ENCODE results near the gene DAP.

GRCh38 chr5:10797261-10797660 lies 36.2 kb upstream of the DAP start:
- TF ChIP-seq EZH2 (IDR thresholded peaks at IDR 0.05; ENCODE audit: borderline replicate concordance, low read depth, low read length, poor library complexity, severe bottlenecking) = no peak
- TF ChIP-seq, protein P1, sequence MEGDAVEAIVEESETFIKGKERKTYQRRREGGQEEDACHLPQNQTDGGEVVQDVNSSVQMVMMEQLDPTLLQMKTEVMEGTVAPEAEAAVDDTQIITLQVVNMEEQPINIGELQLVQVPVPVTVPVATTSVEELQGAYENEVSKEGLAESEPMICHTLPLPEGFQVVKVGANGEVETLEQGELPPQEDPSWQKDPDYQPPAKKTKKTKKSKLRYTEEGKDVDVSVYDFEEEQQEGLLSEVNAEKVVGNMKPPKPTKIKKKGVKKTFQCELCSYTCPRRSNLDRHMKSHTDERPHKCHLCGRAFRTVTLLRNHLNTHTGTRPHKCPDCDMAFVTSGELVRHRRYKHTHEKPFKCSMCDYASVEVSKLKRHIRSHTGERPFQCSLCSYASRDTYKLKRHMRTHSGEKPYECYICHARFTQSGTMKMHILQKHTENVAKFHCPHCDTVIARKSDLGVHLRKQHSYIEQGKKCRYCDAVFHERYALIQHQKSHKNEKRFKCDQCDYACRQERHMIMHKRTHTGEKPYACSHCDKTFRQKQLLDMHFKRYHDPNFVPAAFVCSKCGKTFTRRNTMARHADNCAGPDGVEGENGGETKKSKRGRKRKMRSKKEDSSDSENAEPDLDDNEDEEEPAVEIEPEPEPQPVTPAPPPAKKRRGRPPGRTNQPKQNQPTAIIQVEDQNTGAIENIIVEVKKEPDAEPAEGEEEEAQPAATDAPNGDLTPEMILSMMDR (conservative IDR thresholded peaks at IDR 0.05; ENCODE audit: low read depth, low read length) = no peak

All from A673 (cell line).